Measurements from ENCODE around the gene TRERF1.

DNA sequence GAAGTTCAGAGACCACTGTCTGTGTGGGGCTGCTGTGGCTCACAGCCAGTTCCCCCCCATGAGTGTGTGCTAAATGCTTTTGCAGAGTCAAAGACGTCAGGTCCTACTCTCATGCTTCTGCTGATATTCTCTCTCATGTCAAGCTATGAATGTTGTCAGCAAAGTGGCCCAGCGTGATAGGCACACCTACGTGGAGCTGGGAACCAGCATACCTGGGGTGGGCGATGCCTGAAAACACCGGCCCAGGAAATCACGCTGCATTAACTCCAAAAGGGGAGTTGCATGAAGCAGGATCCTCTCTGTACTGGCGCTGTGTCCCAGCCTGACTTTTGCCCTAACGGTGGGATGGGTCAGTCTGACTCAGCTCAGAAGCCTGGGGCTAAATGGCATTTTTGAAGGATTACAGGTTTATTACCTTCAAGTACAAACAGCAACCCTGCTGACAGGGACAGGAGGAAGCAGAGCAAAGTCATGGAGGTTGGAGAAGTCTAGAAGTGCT lies 225.0 kb downstream of the TRERF1 start:
- TF ChIP-seq GATA3 (IDR thresholded peaks at IDR 0.05; ENCODE audit: low read depth, low read length) (no peak), GATA2 (IDR thresholded peaks at IDR 0.05; ENCODE audit: low read depth, low read length) (no peak)
